ENCODE data around the gene SYNE4. TPM values are rescaled to one million over a fixed set of nuclear protein-coding genes. Genes with fewer than 3 reads are reported as not detected.
A peak's percentile ranks its signal among the peaks of the same experiment; 100 is the strongest.

SYNE4 gene
- total and polyA plus RNA-seq, 9 of the 15 experiments (the other 6 are each of a cell fraction or from before 2014, with no cell fraction given) = 0.03 to 0.65 (median 0.29) TPM

DNA sequence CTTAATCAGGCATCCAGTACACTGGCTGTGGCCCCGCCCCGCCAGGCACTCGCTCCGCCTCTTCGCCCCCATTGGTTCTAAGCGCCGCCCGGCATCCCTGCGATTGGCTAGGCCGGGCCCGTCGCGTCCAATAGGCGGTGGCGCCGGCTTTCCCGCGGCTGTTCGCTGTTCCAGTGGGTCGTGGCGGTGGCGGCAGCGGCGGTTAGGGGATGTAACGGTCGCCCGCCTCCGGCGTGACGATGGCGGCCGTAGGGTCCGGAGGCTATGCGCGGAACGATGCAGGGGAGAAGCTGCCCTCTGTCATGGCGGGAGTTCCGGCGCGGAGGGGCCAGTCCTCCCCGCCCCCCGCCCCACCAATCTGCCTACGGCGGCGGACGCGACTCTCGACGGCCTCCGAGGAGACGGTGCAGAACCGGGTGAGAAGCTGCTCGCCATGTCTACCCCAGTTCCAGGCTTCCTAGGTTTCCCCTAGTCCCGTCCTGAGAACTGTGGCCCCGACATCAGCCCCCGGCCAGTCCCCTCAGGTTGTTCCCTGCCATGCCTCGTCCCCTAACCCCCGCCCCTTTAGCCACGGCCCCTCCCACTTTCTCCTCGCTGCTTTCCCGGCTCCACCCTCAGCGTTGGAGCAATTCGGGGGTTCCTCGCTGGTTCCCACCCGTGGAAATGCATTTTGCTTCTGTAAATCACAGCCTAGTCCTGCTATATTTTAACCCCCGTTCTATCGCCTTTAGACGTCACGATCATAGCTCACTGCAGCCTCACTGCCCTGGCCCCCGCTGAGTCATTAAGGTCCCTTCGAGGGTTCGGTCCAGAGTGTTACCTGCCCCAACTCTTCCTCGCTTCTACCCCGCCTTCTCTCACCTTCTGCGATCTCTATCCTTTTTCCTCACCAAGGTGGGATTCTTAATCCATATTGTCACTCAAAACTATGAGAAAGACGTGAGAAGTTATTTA lies 46.4 kb upstream of the SYNE4 start, which contains the start of gene WDR62 (continued):
- TF ChIP-seq FOXK1 (CRISPR knock-in tag; IDR thresholded peaks at IDR 0.05; ENCODE audit: borderline replicate concordance) (no peak), NR3C1 (CRISPR knock-in tag; IDR thresholded peaks at IDR 0.05) (no peak), HNRNPL (IDR thresholded peaks at IDR 0.05; ENCODE audit: low read depth, low read length) (no peak), ZNF41 (CRISPR knock-in tag; conservative IDR thresholded peaks at IDR 0.05) (no peak), L3MBTL2 (IDR thresholded peaks at IDR 0.05) (peak; percentile 73), MAFK (IDR thresholded peaks at IDR 0.05; ENCODE audit: low read length) (no peak), MAFF (IDR thresholded peaks at IDR 0.05; ENCODE audit: low read length) (no peak; the same call in 1 of the 2 replicates), MLX (CRISPR knock-in tag; conservative IDR thresholded peaks at IDR 0.05) (no peak), TGIF2 (CRISPR knock-in tag; IDR thresholded peaks at IDR 0.05) (no peak), LEF1 (IDR thresholded peaks at IDR 0.05) (no peak), SMARCB1 (IDR thresholded peaks at IDR 0.05; ENCODE audit: insufficient read length, low read depth) (no peak), NELFE (IDR thresholded peaks at IDR 0.05; ENCODE audit: insufficient read depth, insufficient read length) (no peak), ZBTB34 (CRISPR knock-in tag; IDR thresholded peaks at IDR 0.05) (no peak), MEF2A (IDR thresholded peaks at IDR 0.05; ENCODE audit: control insufficient read depth, low read depth, low read length) (no peak), MTA3 (IDR thresholded peaks at IDR 0.05; ENCODE audit: borderline replicate concordance) (no peak; the same call in 1 of the 2 replicates), ZNF511 (CRISPR knock-in tag; IDR thresholded peaks at IDR 0.05) (no peak), POLR2A (conservative IDR thresholded peaks at IDR 0.05) (peak; percentile 86), ZNF280A (IDR thresholded peaks at IDR 0.05; ENCODE audit: low read depth, partially characterized antibody) (no peak), SAFB (IDR thresholded peaks at IDR 0.05; ENCODE audit: borderline replicate concordance, low read depth, low read length) (0 out of 2 replicates have a peak, but pooled peaks have one; percentile 26), POU5F1 (IDR thresholded peaks at IDR 0.05; ENCODE audit: borderline replicate concordance, low read depth, low read length, partially characterized antibody) (no peak)
- TF ChIP-seq, protein P1, sequence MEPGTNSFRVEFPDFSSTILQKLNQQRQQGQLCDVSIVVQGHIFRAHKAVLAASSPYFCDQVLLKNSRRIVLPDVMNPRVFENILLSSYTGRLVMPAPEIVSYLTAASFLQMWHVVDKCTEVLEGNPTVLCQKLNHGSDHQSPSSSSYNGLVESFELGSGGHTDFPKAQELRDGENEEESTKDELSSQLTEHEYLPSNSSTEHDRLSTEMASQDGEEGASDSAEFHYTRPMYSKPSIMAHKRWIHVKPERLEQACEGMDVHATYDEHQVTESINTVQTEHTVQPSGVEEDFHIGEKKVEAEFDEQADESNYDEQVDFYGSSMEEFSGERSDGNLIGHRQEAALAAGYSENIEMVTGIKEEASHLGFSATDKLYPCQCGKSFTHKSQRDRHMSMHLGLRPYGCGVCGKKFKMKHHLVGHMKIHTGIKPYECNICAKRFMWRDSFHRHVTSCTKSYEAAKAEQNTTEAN (CRISPR knock-in tag; IDR thresholded peaks at IDR 0.05) = no peak

All from K562 (cell line).